OCI-LY7 (cell line): ENCODE measurements around the gene BCL7A. TPM values are rescaled to one million over a fixed set of nuclear protein-coding genes. Genes with fewer than 3 reads are reported as not detected.

ENCODE experiments used
- BruUV-seq: library from RNA; stranded (reverse); fragments of 400-500 nt; replicated peaks from 2 replicates; lab custom pipeline; 2021; lab: Mats Ljungman, UMichigan
- CTCF ChIA-PET: fragments of 300-600 bp; sonication (Branson Sonifier 250); formaldehyde crosslinking; loops from one replicate; lab custom pipeline; 2022; ENCODE audit warnings: antibody characterized with exemption; ENCODE audit not compliant: unreplicated experiment; lab: Charles Lee
- POLR2A ChIA-PET: fragments of 300-600 bp; sonication (Branson Sonifier 250); formaldehyde crosslinking; loops from one replicate; lab custom pipeline; 2022; ENCODE audit warnings: antibody characterized with exemption; lab: Charles Lee
- DNase-seq: peaks from one replicate; pipeline ENCODE4 v3.0.0-alpha.2; 2015; ENCODE audit warnings: low spot score
- H2AFZ ChIP-seq: fragments of 200-600 bp; sonication (generic), shearing (Covaris generic); 2 replicates; pipeline ENCODE4 v1.6.1; 2014; ENCODE audit warnings: mild to moderate bottlenecking, antibody characterized with exemption, low read length, moderate library complexity
- H3K27ac ChIP-seq: fragments of 200-600 bp; sonication (generic); 2 replicates; pipeline ENCODE4 v1.5.1; 2014; ENCODE audit warnings: mixed run types, low read depth, mild to moderate bottlenecking, moderate library complexity, low read length, inconsistent platforms; ENCODE audit not compliant: poor library complexity, severe bottlenecking
- H3K36me3 ChIP-seq: fragments of 200-600 bp; sonication (generic); 2 replicates; pipeline ENCODE4 v1.6.1; 2014; ENCODE audit warnings: mild to moderate bottlenecking, antibody characterized with exemption, low read length, moderate library complexity, mixed read lengths; ENCODE audit not compliant: insufficient read depth
- H3K4me1 ChIP-seq: fragments of 200-600 bp; sonication (generic); 2 replicates; pipeline ENCODE4 v1.5.1; 2014; ENCODE audit warnings: mild to moderate bottlenecking, low read length; ENCODE audit not compliant: insufficient read depth, poor library complexity, severe bottlenecking
- H3K4me2 ChIP-seq: fragments of 200-600 bp; sonication (generic); 2 replicates; pipeline ENCODE4 v1.6.1; 2014; ENCODE audit warnings: mild to moderate bottlenecking, low read length
- H3K4me3 ChIP-seq: fragments of 200-600 bp; sonication (generic); 2 replicates; pipeline ENCODE4 v1.5.1; 2014; ENCODE audit warnings: mild to moderate bottlenecking, low read depth, low read length; ENCODE audit not compliant: poor library complexity, severe bottlenecking
- H3K79me2 ChIP-seq: fragments of 200-600 bp; sonication (generic); 2 replicates; pipeline ENCODE4 v1.6.1; 2016; ENCODE audit warnings: low read depth, mild to moderate bottlenecking, low read length, moderate library complexity, mixed read lengths; ENCODE audit not compliant: insufficient read depth
- H3K9me2 ChIP-seq: fragments of 200-600 bp; sonication (generic); 2 replicates; pipeline ENCODE4 v1.6.1; 2016; ENCODE audit warnings: mild to moderate bottlenecking, low read length, mixed read lengths; ENCODE audit not compliant: insufficient read depth
- H3K9me3 ChIP-seq: fragments of 200-600 bp; sonication (generic); 2 replicates; pipeline ENCODE4 v1.6.1; 2014; ENCODE audit warnings: mild to moderate bottlenecking, mixed run types, low read length, mixed read lengths
- H4K20me1 ChIP-seq: fragments of 200-600 bp; sonication (generic); 2 replicates; pipeline ENCODE4 v1.6.1; 2014; ENCODE audit warnings: mild to moderate bottlenecking, antibody characterized with exemption, low read length, moderate library complexity, mixed read lengths; ENCODE audit not compliant: insufficient read depth
- CTCF ChIP-seq: fragments of 200-600 bp; sonication (generic); conservative IDR thresholded peaks from 2 replicates; pipeline ENCODE4 v1.5.1; 2014; ENCODE audit warnings: mild to moderate bottlenecking, antibody characterized with exemption, low read length, moderate library complexity, mixed read lengths
- EZH2phosphoT487 ChIP-seq: fragments of 200-600 bp; sonication (generic); IDR thresholded peaks from 2 replicates; pipeline ENCODE4 v1.6.1; 2018; ENCODE audit warnings: low read depth, borderline replicate concordance, mild to moderate bottlenecking, mixed run types, antibody characterized with exemption, low read length, moderate library complexity, mixed read lengths
- intact Hi-C: fragments of 100-400 bp; cut with micrococcal nuclease; formaldehyde crosslinking; loops from one replicate; pipeline ENCODE4 v1.10.0; 2022; ENCODE audit not compliant: unreplicated experiment
- total RNA-seq, 2 experiments: library from RNA; depleted of rRNA in 1 of 2; stranded (reverse); fragments of >200 nt in 1 of 2; shearing (Covaris generic) in 1 of 2; gene quantifications; 2 replicates each; pipeline ENCODE4 v1.2.3, GENCODE V29; 2014 to 2022

BCL7A gene
- total RNA-seq, 2 experiments from 2014 or later, result 76.2 to 84.7 TPM

GRCh38 chr12:122107261-122107660, 85.6 kb downstream of the BCL7A start:
- intact Hi-C loops, result no loop called here
- DNase-seq, result no peak
- Histone ChIP-seq H3K4me1 (peaks cover 7% of the 10 kb centered on the region), H3K9me2 (no peaks in the 10 kb centered on the region), H4K20me1 (no peaks in the 10 kb centered on the region; the same call in 1 of the 2 replicates), H3K79me2 (peaks cover 33% of the 10 kb centered on the region; the same call in 1 of the 2 replicates), H3K4me2 (no peak overlapping the region), H3K4me3 (no peak overlapping the region), H3K36me3 (peaks cover 6% of the 10 kb centered on the region; the same call in 1 of the 2 replicates), H2AFZ (no peak overlapping the region), H3K27ac (no peak overlapping the region), H3K9me3 (no peaks in the 10 kb centered on the region)
- BruUV-seq, result no TSS peak
- no peak for TF ChIP-seq CTCF
- TF ChIP-seq EZH2phosphoT487, result no peak
- ChIA-PET POLR2A (interaction anchor here (0.9 kb wide), 1 partner anchor 39 kb away, joined by 3 read pairs; no protein-coding TSS in a partner anchor), CTCF (no interaction called here)

- H3K9me3 ChIP-seq, result no peaks in the 10 kb centered on the region
- no TSS peak for BruUV-seq
- peaks cover 11% of the 10 kb centered on the region; the same call in 1 of the 2 replicates for H3K79me2 ChIP-seq
- no peak overlapping the region for H3K4me3 ChIP-seq
- POLR2A ChIA-PET, result interaction anchor here (0.6 to 0.7 kb wide), 2 partner anchors 19 to 1098 kb away, joined by 3 to 4 read pairs; no protein-coding TSS in a partner anchor
- no peaks in the 10 kb centered on the region for H3K9me2 ChIP-seq
- no peak overlapping the region for H3K27ac ChIP-seq
- H4K20me1 ChIP-seq, result no peaks in the 10 kb centered on the region; the same call in 1 of the 2 replicates
- H3K4me1 ChIP-seq, result no peaks in the 10 kb centered on the region
- no peak overlapping the region for H2AFZ ChIP-seq
- no peak for DNase-seq
- CTCF ChIA-PET, result no interaction called here
- peaks cover 3% of the 10 kb centered on the region; the same call in 1 of the 2 replicates for H3K36me3 ChIP-seq
- intact Hi-C loops, result no loop called here
- no peak overlapping the region for H3K4me2 ChIP-seq
- no peak for TF ChIP-seq CTCF
Observed at GRCh38 chr12:122111089-122111641, 89.5 kb downstream of the BCL7A start.

Other genes starting within 250 kb of the BCL7A start
- gene RHOF, start 228.2 kb upstream of the BCL7A start, total RNA-seq (2014; rRNA removed; shearing (Covaris generic)), result 23.5 and 29.2 TPM in 2 replicates
- 45.7 and 53.7 TPM in 2 replicates for gene RHOF, start 228.2 kb upstream of the BCL7A start, total RNA-seq (2022)
- 3.3 and 4.7 TPM in 2 replicates for gene SETD1B, start 217.9 kb upstream of the BCL7A start, total RNA-seq (2014; rRNA removed; shearing (Covaris generic))
- 22.5 and 24.3 TPM in 2 replicates for gene SETD1B, start 217.9 kb upstream of the BCL7A start, total RNA-seq (2022)
- not detected in 2 replicates for gene HPD, start 163.0 kb upstream of the BCL7A start, total RNA-seq (2014; rRNA removed; shearing (Covaris generic))
- not detected in 2 replicates for gene HPD, start 163.0 kb upstream of the BCL7A start, total RNA-seq (2022)
- gene PSMD9, start 133.1 kb upstream of the BCL7A start, total RNA-seq (2014; rRNA removed; shearing (Covaris generic)), result 135 and 142 TPM in 2 replicates
- 89.2 and 90.2 TPM in 2 replicates for gene PSMD9, start 133.1 kb upstream of the BCL7A start, total RNA-seq (2022)
- 4.1 and 6.6 TPM in 2 replicates for gene CFAP251, start 103.3 kb upstream of the BCL7A start, total RNA-seq (2014; rRNA removed; shearing (Covaris generic))
- gene CFAP251, start 103.3 kb upstream of the BCL7A start, total RNA-seq (2022), result 4.7 and 4.8 TPM in 2 replicates
- gene MLXIP, start 56.9 kb downstream of the BCL7A start, total RNA-seq (2014; rRNA removed; shearing (Covaris generic)), result 18.6 and 27.5 TPM in 2 replicates
- gene MLXIP, start 56.9 kb downstream of the BCL7A start, total RNA-seq (2022), result 44.7 and 59.9 TPM in 2 replicates
- gene IL31, start 152.3 kb downstream of the BCL7A start, total RNA-seq (2014; rRNA removed; shearing (Covaris generic)), result not detected in 2 replicates
- not detected in 2 replicates for gene IL31, start 152.3 kb downstream of the BCL7A start, total RNA-seq (2022)
- gene LRRC43, start 161.2 kb downstream of the BCL7A start, total RNA-seq (2014; rRNA removed; shearing (Covaris generic)), result not detected in 2 replicates
- not detected in 2 replicates for gene LRRC43, start 161.2 kb downstream of the BCL7A start, total RNA-seq (2022)
- gene B3GNT4, start 181.8 kb downstream of the BCL7A start, total RNA-seq (2014; rRNA removed; shearing (Covaris generic)), result not detected in 2 replicates
- not detected in 2 replicates for gene B3GNT4, start 181.8 kb downstream of the BCL7A start, total RNA-seq (2022)
- 53.7 and 56.5 TPM in 2 replicates for gene DIABLO, start 204.2 kb downstream of the BCL7A start, total RNA-seq (2014; rRNA removed; shearing (Covaris generic))
- gene DIABLO, start 204.2 kb downstream of the BCL7A start, total RNA-seq (2022), result 53.9 and 55.4 TPM in 2 replicates
- gene VPS33A, start 244.6 kb downstream of the BCL7A start, total RNA-seq (2014; rRNA removed; shearing (Covaris generic)), result 21.1 and 22.2 TPM in 2 replicates
- gene VPS33A, start 244.6 kb downstream of the BCL7A start, total RNA-seq (2022), result 29.0 and 35.6 TPM in 2 replicates